AG08396 (cell line): ENCODE results near the gene TBL3.
A peak's percentile ranks its signal among the peaks of the same experiment; 100 is the strongest.

ENCODE experiments used
- DNase-seq: peaks from one replicate; pipeline ENCODE4 v3.0.0; 2012; ENCODE audit warnings: low spot score, mixed read lengths

Gene TBL3

GRCh38 chr16:2019518-2019920 lies 47.7 kb downstream of the TBL3 start, which contains the start of gene NPW:
NPW (plus strand) TSS chr16:2019785.
- DNase-seq = no peak

- DNase-seq = no peak
These were observed 48.3 kb downstream of the TBL3 start for GRCh38 chr16:2019921-2020831.

- DNase-seq = peak; percentile 75
These were observed 50.9 kb downstream of the TBL3 start for GRCh38 chr16:2022723-2023091.

GRCh38 chr16:2023092-2024031 lies 51.5 kb downstream of the TBL3 start:
- peak; percentile 97 for DNase-seq

- DNase-seq = no peak
These were observed 52.2 kb downstream of the TBL3 start for GRCh38 chr16:2024032-2024420.

GRCh38 chr16:2025251-2025650 lies 53.4 kb downstream of the TBL3 start:
- DNase-seq = no peak

GRCh38 chr16:2025878-2026460 lies 54.1 kb downstream of the TBL3 start:
- DNase-seq = no peak

- DNase-seq = peak; percentile 82
These were observed 54.7 kb downstream of the TBL3 start, which contains the start of gene NHERF2 for GRCh38 chr16:2026461-2027023. NHERF2 (plus strand) TSS chr16:2026902; CDS start chr16:2027006, 104 bp downstream.

- peak; percentile 73 for DNase-seq
These were observed 55.5 kb downstream of the TBL3 start for GRCh38 chr16:2027024-2028010.

- no peak for DNase-seq
These were observed 56.3 kb downstream of the TBL3 start for GRCh38 chr16:2028146-2028545.

- no peak for DNase-seq
These were observed 56.9 kb downstream of the TBL3 start for GRCh38 chr16:2028620-2029220.

- DNase-seq = no peak
These were observed 57.5 kb downstream of the TBL3 start for GRCh38 chr16:2029350-2029749.

GRCh38 chr16:2030036-2030435 lies 58.2 kb downstream of the TBL3 start:
- DNase-seq = no peak

GRCh38 chr16:2031081-2031577 lies 59.3 kb downstream of the TBL3 start:
- DNase-seq = no peak
